Activated CD8-positive, alpha-beta T cell treated with anti-CD3 and anti-CD28 coated beads for 36 hours (primary cell): ENCODE measurements around the gene UTP11. TPM values are rescaled to one million over a fixed set of nuclear protein-coding genes. Genes with fewer than 3 reads are reported as not detected.
A peak's percentile ranks its signal among the peaks of the same experiment; 100 is the strongest.

ENCODE experiments used
- ATAC-seq: fragments of 200-7000 bp; cut with Tn5 transposase; one replicate; pipeline ENCODE4 v1.10.0; 2021; ENCODE audit warnings: mild to moderate bottlenecking, moderate library complexity
- CTCF ChIA-PET: fragments of 350-600 bp; sonication (Branson Sonifier 250); formaldehyde crosslinking; loops from one replicate; lab custom pipeline; 2021; ENCODE audit warnings: antibody characterized with exemption; lab: Charles Lee
- POLR2A ChIA-PET: fragments of 350-600 bp; sonication (Branson Sonifier 250); formaldehyde crosslinking; loops from one replicate; lab custom pipeline; 2021; ENCODE audit warnings: antibody characterized with exemption; lab: Charles Lee
- DNase-seq: peaks from one replicate; pipeline ENCODE4 v3.0.0-alpha.2; 2020
- H3K27ac Mint-ChIP-seq: one replicate; pipeline ENCODE4 v1.8.0; 2021; ENCODE audit warnings: mild to moderate bottlenecking, mixed read lengths
- H3K27me3 Mint-ChIP-seq: one replicate; pipeline ENCODE4 v1.8.0; 2021; ENCODE audit warnings: mixed read lengths
- H3K36me3 Mint-ChIP-seq: one replicate; pipeline ENCODE4 v1.8.0; 2021; ENCODE audit warnings: low read depth, mixed read lengths
- H3K4me1 Mint-ChIP-seq: one replicate; pipeline ENCODE4 v1.8.0; 2021; ENCODE audit warnings: low read depth, mixed read lengths
- H3K4me3 Mint-ChIP-seq: one replicate; pipeline ENCODE4 v1.8.0; 2021; ENCODE audit warnings: mild to moderate bottlenecking, moderate library complexity, mixed read lengths
- H3K9me3 Mint-ChIP-seq: one replicate; pipeline ENCODE4 v1.8.0; 2021; ENCODE audit warnings: mixed read lengths
- intact Hi-C: fragments of 100-400 bp; cut with micrococcal nuclease; formaldehyde crosslinking; loops from one replicate; pipeline ENCODE4 v1.10.0; 2022
- total RNA-seq, 2 experiments: library from RNA; stranded (reverse); gene quantifications; one replicate each; pipeline ENCODE4 v1.2.3, GENCODE V29; 2021
- TF ChIP-seq, protein P1 (sequence below): fragments of 200-600 bp; IDR thresholded peaks from one replicate; pipeline ENCODE4 v1.8.0; 2022; ENCODE audit warnings: antibody characterized with exemption, mild to moderate bottlenecking

UTP11 gene
- total RNA-seq, 2 experiments from 2014 or later: 58.1 to 60.6 TPM

GRCh38 chr1:38041936-38042834, 29.7 kb downstream of the UTP11 start:
- no peaks in the 10 kb centered on the region for H3K36me3 Mint-ChIP-seq
- POLR2A ChIA-PET: interaction anchor here (7.5 kb wide), 1 partner anchor 14 kb away, joined by 53 read pairs; no protein-coding TSS in a partner anchor
- H3K27ac Mint-ChIP-seq: no peak overlapping the region
- TF ChIP-seq, protein P1, sequence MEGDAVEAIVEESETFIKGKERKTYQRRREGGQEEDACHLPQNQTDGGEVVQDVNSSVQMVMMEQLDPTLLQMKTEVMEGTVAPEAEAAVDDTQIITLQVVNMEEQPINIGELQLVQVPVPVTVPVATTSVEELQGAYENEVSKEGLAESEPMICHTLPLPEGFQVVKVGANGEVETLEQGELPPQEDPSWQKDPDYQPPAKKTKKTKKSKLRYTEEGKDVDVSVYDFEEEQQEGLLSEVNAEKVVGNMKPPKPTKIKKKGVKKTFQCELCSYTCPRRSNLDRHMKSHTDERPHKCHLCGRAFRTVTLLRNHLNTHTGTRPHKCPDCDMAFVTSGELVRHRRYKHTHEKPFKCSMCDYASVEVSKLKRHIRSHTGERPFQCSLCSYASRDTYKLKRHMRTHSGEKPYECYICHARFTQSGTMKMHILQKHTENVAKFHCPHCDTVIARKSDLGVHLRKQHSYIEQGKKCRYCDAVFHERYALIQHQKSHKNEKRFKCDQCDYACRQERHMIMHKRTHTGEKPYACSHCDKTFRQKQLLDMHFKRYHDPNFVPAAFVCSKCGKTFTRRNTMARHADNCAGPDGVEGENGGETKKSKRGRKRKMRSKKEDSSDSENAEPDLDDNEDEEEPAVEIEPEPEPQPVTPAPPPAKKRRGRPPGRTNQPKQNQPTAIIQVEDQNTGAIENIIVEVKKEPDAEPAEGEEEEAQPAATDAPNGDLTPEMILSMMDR: no peak
- ATAC-seq (no peak), DNase-seq (no peak)
- H3K4me3 Mint-ChIP-seq: no peak overlapping the region
- peaks cover 47% of the 10 kb centered on the region for H3K27me3 Mint-ChIP-seq
- intact Hi-C loops: no loop called here
- H3K9me3 Mint-ChIP-seq: no peaks in the 10 kb centered on the region
- peaks cover 7% of the 10 kb centered on the region for H3K4me1 Mint-ChIP-seq
- CTCF ChIA-PET: interaction anchor here (1.8 kb wide), 1 partner anchor 30 kb away, joined by 5 read pairs; no protein-coding TSS in a partner anchor

DNA sequence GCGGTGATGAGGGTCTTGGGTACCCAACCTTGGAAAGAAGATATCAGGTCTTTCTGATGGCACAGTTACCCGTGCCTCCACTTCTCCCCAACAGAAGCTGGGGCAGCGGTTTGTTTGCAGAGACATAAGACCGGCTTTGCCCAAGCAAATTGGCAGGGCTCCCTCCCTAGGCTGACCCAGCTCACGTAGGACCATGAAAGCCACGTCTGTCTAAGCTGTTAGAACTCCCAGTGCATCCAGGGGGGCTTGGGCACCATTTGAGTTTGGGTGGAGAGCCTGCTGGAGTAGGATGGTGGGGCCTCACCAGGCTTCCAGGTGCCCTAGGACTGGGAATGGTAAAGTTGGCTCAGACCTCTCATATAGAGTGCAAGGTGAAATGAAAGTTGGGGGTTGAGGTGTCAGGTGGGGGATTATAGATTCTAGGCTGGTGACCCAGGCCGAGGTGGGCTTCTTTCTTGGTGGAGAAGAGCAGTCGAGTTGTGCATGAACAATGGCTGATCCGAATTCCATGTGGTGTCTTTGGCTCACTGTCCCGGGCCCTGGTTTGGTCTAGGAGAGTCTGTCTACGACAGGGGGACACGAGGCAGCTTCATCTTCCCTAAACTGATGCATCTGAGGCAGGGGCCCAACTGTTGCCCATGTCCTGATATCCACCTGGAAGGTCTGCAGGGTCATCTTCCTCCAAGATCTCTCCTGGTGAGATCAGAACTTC, 30.7 kb downstream of the UTP11 start:
- Mint-ChIP-seq H3K4me3 (no peak overlapping the region), H3K4me1 (peaks cover 7% of the 10 kb centered on the region), H3K27ac (no peak overlapping the region), H3K36me3 (no peaks in the 10 kb centered on the region), H3K27me3 (peaks cover 57% of the 10 kb centered on the region), H3K9me3 (no peaks in the 10 kb centered on the region)
- POLR2A ChIA-PET: interaction anchor here (7.5 kb wide), 1 partner anchor 15 kb away, joined by 53 read pairs; no protein-coding TSS in a partner anchor
- DNase-seq (no peak), ATAC-seq (no peak)
- intact Hi-C loops: no loop called here
- CTCF ChIA-PET: interaction anchor here (1.4 to 1.8 kb wide), 2 partner anchors 17 to 29 kb away, joined by 4 to 5 read pairs; no protein-coding TSS in a partner anchor
- TF ChIP-seq, protein P1: no peak

DNA sequence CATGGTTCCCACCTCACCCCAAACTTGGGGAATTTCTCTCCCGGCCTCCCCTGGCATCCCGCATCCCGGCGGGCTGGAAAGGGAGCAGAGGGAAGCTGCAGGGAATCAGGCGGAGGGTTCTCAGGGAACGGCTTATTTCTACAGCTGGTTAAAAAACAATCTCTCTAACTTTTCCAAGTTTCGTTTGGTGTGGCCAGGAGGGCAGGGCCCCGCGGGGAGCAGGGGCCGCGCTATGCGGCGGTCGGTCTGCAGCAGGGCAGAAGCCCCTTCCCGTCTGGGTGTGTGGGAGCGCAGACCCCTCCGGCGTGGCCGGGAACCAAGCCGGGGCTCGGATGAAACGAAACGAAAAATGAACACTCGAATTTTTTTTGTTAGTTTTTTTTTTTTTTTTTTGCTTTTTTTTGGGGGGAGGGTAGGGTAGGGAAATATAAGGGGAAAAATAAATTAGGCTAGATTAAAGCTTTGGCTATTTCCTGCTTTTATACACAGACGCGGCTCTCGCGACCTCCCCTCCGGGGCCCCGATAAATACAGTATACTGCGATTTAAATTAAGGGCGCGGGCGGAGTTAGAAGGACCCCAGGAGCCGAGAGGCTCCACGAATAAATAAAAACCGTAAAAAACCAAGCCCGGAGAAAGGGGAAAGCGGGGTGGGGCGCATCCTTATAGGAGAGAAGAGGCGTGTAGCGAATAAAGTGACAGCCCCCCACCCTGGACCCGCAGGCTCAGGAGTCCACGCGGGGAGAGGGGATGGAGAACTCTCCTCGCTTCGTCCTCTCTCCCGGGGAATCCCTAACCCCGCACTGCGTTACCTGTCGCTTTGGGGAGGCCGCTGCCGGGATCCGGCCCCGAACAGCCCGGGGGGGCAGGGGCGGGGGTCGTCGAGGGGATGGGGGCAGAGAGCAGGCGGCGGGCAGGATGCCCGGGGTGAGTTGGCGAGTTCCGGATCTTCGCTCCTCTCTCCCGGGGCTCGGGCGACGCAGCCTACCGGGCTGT, 32.0 kb downstream of the UTP11 start:
- ATAC-seq (no peak), DNase-seq (no peak)
- Mint-ChIP-seq H3K4me1 (peaks cover 7% of the 10 kb centered on the region), H3K27ac (no peak overlapping the region), H3K9me3 (no peaks in the 10 kb centered on the region), H3K36me3 (no peaks in the 10 kb centered on the region), H3K4me3 (peak overlapping the region; percentile 49), H3K27me3 (peaks cover 61% of the 10 kb centered on the region)
- ChIA-PET CTCF (interaction anchor here (1.4 kb wide), 1 partner anchor 18 kb away, joined by 4 read pairs; no protein-coding TSS in a partner anchor), POLR2A (interaction anchor here (7.5 kb wide), 1 partner anchor 17 kb away, joined by 53 read pairs; no protein-coding TSS in a partner anchor)
- intact Hi-C loops: no loop called here
- TF ChIP-seq, protein P1: no peak

- H3K27me3 Mint-ChIP-seq: peaks cover 55% of the 10 kb centered on the region
- DNase-seq (no peak), ATAC-seq (no peak)
- TF ChIP-seq, protein P1: no peak
- no peak overlapping the region for H3K27ac Mint-ChIP-seq
- CTCF ChIA-PET: interaction anchor here (0.6 to 2.3 kb wide), 2 partner anchors 20 to 31 kb away, joined by 3 to 9 read pairs; no protein-coding TSS in a partner anchor
- peak overlapping the region; percentile 31 for H3K4me3 Mint-ChIP-seq
- H3K9me3 Mint-ChIP-seq: no peaks in the 10 kb centered on the region
- H3K36me3 Mint-ChIP-seq: no peaks in the 10 kb centered on the region
- H3K4me1 Mint-ChIP-seq: peaks cover 7% of the 10 kb centered on the region
- intact Hi-C loops: no loop called here
- POLR2A ChIA-PET: interaction anchor here (0.6 to 1.8 kb wide), 2 partner anchors 17 to 777 kb away, joined by 3 to 9 read pairs; no protein-coding TSS in a partner anchor
Observed at GRCh38 chr1:38045401-38046332, 33.1 kb downstream of the UTP11 start.
